ENCODE measurements around the gene SLC30A7. TPM values are rescaled to one million over a fixed set of nuclear protein-coding genes. Genes with fewer than 3 reads are reported as not detected.
"Not testable (repeated sequence)": the region's sequence is repeated elsewhere in the genome, so short reads cannot be mapped to it uniquely, and the experiment has no call there.

SLC30A7 gene
- total RNA-seq, 1 donor from 2014 or later: 51.5 TPM

DNA sequence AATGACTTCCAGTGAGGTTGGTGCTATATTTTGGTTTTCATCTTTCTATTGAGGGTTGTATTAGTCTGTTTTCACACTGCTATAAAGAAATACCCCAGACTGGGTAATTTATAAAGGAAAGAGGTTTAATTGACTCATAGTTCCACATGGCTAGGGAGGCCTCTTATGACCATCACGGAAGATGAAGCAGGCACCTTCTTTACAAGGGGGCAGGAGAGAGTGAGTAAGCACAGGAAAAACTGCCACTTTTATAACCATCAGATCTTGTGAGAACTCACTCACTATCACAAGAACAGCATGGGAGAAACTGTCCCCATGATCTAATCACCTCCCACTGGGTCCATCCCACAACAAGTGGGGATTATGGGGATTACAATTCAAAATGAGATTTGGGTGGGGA lies 6.9 kb upstream of the SLC30A7 start:
- intact Hi-C loops (cut with micrococcal nuclease): not testable (repeated sequence)

DNA sequence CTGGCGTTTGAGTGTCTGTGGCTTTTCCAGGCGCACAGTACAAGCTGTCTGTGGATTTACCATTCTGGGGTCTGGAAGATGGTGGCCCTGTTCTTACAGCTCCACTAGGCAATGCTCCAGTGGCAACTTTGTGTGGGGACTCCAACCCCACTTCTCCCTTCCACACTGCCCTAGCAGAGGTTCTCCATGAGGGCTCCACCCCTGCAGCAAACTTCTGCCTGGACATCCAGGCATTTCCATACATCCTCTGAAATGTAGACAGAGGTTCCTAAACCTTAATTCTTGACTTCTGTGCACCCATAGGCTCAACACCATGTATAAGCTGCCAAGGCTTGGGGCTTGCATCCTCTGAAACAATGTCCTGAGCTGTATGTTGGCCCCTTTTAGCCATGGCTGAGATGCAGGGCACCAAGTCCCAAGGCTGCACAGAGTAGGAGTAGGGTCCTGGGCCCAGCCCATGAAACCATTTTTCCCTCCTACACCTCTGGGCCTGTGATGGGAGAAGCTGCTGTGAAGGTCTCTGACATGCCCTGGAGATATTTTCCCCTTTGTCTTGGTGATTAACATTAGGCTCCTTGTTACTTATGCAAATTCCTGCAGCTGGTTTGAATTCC lies 5.9 kb upstream of the SLC30A7 start:
- intact Hi-C loops (cut with micrococcal nuclease): not testable (repeated sequence)

DNA sequence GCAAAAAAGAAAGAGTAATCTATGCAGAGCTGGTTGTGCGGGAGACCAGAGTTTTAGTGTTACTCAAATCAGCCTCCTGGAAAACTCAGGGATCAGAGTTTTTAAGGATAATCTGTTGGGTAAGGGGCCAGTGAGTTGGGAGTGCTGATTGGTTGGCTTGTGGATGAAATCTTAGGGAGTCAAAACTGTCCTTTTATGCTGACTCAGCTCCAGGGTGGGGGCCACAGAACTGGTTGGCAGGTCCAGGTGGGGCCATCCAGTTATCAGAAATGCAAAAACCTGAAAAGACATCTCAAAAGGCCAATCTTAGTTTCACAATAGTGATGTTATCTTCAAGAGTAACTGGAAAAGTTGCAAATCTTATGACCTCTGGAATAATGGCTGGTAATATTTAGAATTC lies 4.5 kb upstream of the SLC30A7 start:
- intact Hi-C loops (cut with micrococcal nuclease): no loop called here

DNA sequence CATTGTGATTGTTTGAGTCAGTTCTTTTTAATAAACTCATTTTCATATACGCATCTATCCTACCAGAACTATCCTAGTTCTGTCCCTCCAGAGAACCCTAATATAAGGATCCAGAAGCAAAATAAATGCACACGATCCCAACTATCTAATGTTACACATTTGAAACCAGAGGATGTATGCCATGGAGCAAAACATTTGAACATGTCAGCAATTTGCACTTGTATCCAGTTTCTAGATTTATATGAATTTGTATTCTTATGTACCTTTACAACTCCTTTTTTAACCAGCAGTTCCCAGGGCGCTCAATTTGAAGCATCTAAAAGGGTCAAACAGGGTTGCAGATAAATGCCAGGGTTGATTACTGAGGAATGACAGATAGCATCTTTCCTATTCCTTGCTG lies 3.3 kb upstream of the SLC30A7 start:
- intact Hi-C loops (cut with micrococcal nuclease): no loop called here

DNA sequence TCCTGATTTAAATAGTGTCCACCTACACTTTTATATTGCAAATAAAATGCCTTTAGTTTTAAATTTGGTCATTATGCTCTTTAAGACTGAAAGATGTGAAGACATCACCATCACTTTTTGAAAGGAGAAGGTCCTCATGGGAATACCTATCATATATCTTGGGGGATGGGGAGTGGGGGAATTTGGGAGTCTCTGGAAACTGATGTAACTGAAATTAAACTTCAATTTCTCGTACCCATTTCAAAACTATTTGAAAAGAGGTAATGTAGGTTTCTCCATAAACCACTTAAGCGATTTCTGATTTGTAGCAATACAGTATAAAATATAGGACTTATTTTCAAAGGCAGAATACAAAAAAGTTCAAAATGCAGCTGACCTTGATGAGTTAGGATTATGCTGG lies 2.2 kb upstream of the SLC30A7 start:
- intact Hi-C loops (cut with micrococcal nuclease): no loop called here

DNA sequence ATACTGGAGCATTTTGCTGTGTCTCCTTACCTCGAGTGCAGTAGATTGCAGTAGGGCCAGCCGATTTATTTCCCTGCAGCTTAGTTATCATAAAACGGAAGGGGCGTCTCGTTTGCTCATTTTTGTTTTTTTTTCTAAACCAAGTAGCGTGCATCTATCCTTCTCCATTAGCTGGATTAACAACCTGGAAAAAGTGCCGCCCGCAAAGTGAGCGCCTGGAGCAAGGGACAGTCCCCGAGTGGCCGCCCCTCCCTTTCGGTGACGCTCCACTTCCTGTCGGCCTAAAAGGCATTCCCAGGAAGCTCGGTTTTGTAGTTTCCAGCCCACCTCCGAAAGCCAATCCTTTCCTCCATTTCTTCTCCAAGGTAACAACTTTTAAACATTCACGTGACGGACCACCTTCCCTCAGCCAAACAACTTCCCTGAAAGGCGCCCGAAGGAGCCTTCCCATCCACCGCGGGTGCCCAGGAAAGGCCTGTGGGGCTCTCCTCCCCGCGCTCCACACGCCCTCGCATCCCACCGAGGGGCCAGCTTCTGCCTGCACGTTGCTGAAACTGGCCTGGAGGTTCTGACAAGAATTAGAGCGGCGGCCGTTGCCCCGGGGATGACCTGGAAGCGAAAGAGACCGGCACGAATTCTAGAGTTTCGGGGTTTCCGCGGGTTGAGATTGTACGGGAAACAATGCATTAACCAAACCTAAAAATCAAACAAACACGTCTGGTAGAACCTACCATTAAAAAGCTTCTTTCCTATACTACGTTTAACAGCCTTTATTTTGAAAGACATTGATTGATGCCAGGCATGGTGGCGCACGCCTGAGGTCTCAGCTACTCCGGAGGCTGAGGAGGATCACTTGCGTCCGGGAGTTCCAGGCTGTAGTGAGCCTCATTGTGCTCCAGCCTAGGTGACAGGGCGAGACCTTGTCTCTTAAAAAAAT lies 1.0 kb upstream of the SLC30A7 start, which contains the start of gene EXTL2:
TSS of gene EXTL2 (minus strand) at position 240 of the 937 bp plus-strand sequence. CDS start 6,085 bp downstream, outside the sequence.
- intact Hi-C loops (cut with micrococcal nuclease): loop anchor here (1.0 kb wide), 1 partner anchor 762 kb away; the partner anchor contains the start of gene TRMT13

DNA sequence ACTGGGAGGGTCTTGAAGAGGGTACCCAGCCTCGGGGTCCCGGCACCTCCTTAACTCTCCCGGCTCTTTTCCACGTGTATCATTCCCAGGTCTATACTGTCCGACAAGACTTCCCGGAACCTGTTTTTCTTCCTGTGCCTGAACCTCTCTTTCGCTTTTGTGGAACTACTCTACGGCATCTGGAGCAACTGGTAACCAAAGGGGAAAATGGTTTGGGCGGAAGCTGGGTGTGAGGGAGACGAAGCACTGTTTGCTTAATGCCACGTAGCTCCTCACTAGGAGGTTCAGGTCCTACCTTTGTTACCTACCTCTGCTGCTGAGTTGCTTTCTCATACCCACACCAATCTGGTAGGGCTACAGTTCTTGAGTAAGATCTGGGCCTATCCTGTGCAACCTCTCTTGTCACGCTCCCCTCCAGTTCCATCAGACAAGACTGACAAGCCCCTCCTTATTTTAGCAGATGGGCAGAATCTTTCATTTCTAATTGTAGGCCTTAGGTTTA lies 642 bp downstream of the SLC30A7 start:
- intact Hi-C loops (cut with micrococcal nuclease): loop anchor here (1.0 kb wide), 10 partner anchors 53 to 858 kb away; partner anchors contain the start of genes CDC14A, DPH5 and RTCA

DNA sequence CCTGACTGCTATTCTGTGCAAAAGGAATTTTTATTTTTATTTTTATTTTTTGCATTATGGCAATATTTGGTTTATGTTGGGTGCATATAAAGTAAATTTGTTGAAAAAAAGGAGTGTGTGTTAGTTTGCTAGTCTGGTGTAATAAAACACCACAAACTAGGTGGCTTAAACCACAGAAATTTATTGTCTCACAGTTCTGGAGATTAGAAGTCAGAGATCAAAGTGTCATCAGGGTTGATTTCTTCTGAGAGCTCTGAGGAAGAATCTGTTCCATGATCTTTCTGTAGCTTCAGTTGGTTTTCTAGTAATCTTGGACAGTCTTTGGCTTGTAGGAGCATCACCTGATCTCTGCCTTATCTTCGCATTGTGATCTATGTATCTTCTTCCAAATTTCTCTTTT lies 6.5 kb downstream of the SLC30A7 start:
- intact Hi-C loops (cut with micrococcal nuclease): no loop called here

DNA sequence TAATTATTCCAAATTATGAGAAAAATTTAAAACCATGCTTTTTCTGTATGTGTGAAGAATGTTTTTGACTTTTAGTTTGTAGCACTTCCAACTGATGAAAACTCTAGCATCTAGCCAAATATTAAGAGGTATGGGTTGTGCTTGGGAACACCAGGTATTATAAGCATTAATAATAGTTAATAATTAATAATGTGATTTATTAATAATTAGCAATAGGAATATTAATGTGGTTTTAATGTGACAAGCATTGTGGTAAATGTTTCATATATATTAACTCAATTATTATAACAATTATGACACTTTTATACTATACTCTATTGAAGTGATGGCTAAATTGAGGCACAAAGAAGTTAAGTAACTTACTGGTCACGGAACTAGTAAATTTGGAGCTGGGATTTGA lies 7.9 kb downstream of the SLC30A7 start:
- intact Hi-C loops (cut with micrococcal nuclease): no loop called here

DNA sequence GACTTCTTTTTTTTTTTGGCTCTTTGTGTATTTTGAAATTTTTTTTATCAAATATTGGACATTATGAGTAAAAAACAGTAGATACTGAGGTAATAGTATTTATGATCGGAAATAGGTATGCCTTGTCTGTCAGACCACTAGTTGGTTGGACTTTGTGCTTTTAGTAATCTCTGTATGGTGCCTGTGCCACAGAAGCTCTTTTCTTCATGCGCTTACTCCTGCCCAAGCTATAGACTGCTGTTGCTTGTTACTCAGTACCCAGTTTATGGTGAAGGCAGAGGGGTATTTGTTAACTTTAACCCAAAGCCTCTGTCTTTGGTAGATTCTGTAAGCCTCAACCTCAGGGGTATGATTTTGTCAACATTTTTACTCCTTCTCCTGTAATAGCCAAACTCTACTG lies 8.6 kb downstream of the SLC30A7 start:
- intact Hi-C loops (cut with micrococcal nuclease): no loop called here

DNA sequence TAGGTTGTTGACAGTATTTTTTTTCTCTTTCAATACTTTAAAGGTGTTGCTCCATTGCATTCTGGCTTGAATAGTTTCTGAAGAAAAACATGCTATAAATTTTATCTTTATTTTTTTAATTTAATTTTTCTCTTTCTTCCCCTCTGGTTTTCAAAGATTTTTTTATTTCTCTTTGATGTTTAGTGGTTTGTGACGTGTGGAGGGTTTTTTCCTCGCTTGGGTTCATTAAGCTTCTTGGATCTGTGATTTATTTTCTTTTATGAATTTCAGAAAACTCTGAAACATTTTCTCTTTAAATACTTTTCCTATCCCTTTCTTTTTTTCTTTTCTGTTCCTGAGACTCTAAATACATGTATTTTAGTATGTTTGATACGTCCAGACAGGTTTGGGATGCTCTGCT lies 9.3 kb downstream of the SLC30A7 start:
- intact Hi-C loops (cut with micrococcal nuclease): no loop called here

DNA sequence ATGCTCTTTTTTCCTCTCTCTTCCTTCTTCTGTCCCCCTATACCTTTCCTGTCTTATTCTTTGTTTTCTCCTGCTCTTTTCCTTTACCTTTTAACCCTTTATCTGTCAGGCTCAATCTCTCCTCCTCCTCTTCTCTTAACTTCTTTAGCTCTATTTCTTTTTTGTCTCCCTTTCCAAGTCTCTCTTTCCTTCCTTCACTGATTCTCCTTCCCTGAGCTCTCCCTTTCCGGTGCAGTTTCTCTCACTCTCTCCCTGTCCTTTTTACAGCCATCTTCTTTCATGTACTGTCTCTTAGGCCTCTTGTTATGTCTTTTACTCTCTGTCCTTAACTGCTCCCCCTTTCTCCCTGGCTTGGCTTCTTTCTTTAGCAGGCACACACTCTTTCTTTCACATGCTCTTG lies 12.0 kb downstream of the SLC30A7 start:
- intact Hi-C loops (cut with micrococcal nuclease): no loop called here

DNA sequence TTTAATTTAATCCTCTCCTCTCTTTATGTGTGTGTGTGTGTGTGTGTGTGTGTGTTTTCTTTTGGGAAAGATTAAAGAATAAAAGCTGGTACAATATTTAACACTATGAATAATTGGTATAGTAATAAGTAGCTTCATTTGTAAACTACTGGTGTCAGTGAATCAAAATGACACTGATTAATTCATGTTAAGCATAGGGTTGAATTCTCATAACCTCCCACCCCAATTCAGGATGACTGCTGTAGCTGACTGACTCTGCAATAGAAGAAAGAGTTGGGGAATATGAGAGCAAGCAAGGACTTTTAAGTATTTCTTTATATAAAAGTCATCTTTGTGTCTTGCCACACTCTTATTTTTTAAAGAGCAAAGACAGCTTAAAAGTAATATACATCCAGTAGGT lies 13.1 kb downstream of the SLC30A7 start:
- intact Hi-C loops (cut with micrococcal nuclease): no loop called here

DNA sequence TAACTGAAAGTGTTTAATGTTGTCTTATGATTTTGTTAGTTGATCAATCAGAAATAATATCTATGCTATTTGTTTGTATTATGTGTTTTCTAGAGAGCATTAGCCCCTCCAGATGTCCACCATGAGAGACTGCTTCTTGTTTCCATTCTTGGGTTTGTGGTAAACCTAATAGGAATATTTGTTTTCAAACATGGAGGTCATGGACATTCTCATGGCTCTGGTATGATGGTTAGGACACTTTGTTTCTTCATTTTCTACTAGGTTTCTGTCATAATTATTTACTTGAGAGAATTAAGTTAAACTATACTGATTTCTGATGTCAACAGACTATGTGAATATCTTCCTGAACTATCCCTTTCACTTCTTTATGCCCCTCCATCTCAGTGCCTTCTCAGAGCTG lies 16.1 kb downstream of the SLC30A7 start:
- intact Hi-C loops (cut with micrococcal nuclease): no loop called here

DNA sequence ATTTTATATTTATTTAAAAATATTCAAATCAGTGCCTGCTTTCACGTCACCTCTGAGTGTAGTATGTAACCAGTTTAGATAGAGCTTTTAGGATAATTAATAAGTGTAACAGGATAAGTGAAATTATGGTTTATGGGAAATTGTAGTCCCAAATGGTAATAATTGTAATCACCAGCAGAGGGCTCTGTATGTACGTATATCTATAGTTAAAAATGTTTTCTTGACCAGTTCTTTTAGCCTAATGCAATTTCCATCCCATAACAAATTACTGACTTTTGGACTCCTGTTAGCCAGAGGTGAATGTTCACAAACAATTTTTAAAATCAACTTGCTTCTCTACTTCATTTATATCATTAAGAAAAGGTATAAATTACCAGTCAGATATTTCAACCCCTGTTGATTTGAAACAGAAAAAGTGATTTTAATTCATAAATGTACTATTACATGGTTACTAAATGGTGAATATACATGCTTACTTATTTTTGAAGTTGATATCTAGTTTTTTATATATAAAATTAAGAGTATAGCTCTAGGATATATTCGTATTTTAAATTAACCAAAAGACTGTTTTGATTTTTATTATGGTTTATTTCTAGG lies 25.3 kb downstream of the SLC30A7 start:
- intact Hi-C loops (cut with micrococcal nuclease): loop anchor here (1.0 to 5.0 kb wide), 9 partner anchors 10 to 516 kb away; partner anchors contain the start of gene DPH5

DNA sequence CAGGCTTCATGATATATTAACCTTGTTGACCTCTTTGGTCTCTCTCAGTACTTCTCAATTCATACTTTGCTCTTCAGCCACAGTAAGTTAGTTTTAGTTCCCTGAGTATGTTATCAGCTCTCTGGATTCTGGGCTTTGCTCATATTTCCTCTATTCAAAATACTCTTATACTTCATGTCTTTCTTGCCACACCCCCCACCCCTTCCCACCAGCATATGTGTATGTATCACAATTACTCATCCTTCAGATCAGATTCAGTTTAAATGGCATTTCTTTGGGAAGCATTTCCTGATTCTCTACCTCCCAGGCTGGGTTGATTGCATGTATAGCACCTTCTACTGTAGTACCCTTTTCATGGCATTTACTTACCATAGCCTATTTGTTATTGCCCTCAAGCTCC lies 28.3 kb downstream of the SLC30A7 start:
- intact Hi-C loops (cut with micrococcal nuclease): loop anchor here (5.0 kb wide), 1 partner anchor 513 kb away; no protein-coding TSS in a partner anchor

DNA sequence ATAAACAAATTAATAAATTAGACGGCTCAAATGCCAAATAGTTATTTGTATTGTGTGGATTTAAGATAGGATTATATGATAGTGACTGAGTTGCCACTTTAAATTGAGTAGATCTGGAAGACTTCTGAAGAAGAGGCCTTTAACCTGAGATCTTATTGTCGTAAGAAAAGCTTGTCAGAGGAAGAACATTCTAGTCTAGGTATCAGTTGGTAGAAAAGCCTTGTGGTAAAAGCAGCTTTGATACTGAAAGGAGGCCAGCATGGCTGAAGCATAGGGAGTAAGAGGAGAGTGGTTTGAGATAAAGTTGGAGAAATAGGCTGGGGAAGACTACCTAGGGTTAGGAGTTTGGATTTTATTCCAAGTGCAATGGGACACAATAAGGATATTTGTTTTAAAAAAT lies 29.1 kb downstream of the SLC30A7 start:
- intact Hi-C loops (cut with micrococcal nuclease): loop anchor here (5.0 kb wide), 1 partner anchor 512 kb away; no protein-coding TSS in a partner anchor

DNA sequence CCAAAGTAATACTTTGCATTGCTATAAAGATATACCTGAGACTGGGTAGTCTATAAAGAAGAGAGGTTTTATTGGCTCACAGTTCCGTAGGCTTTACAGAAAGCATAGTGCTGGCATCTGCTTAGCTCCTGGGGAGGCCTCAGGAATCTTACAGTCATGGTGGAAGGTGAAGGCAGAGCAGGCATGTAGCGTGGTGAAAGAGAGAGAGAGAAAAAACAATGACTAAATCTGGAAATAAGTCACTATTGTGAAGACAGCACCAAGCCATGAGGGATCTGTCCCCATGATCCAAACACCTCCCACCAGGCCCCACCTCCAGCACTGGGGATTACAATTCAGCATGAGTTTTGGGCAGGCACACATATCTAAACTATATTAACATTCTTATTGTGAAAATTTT lies 30.4 kb downstream of the SLC30A7 start:
- intact Hi-C loops (cut with micrococcal nuclease): loop anchor here (2.0 kb wide), 1 partner anchor 155 kb away; no protein-coding TSS in a partner anchor

DNA sequence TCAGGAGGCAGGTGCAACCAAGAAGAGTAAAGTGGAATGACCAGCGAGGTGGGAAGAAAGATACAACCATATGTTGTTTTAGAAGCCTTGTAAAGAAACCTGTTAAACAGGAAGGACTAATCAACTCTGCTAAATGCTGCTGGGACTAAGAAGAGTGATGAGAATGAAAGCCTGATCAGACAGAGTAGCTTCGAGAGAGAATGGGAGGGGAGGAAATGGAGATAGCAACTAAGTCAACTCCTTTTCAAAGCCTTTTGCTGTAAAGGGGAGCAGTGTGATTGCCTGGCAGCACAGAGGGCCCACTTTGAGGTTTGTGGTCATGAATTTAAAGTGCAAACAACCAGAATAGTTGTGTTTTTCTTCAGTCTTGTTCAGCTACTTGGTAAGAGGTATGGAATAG lies 31.4 kb downstream of the SLC30A7 start:
- intact Hi-C loops (cut with micrococcal nuclease): loop anchor here (1.0 to 2.0 kb wide), 7 partner anchors 14 to 357 kb away; partner anchors contain the start of gene DPH5

DNA sequence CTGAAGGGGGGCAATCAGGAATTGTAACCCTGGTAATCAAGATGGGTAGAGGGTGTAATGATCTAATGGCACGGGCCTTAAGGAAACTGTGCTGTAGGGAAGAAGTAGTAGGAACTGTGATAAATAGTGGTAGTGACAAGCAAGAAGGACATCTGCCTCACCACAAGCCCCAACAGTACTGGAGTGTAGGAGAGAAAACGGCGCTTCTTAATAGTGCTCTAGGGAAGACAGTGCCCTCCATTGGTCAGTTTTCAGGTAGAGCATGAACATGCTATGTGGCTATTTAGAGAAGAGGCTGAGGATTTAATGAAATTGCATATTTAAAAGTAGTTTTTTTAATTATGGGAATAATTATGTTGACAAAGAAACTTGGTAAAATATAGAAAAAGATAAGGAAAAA lies 32.2 kb downstream of the SLC30A7 start:
- intact Hi-C loops (cut with micrococcal nuclease): no loop called here

DNA sequence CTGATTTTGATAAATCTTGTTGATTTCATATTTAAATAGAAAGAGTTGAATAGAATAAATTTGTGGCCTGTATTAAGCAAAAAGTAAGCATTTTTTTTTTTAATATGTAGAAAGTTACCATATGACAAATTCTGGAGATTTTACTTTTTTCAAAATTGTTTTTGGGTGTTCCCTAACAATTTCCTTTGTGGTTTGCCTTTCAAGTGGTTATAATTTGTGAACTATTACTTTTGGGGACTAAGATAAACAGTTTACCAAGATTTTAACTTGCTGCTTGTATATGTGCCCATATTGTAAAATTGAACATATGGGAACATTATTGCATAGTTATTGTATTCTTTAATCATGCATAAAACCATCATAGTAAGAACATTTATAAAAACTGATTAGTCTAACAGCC lies 34.6 kb downstream of the SLC30A7 start:
- intact Hi-C loops (cut with micrococcal nuclease): no loop called here

Data from T-helper 1 cell treated with Interleukin-12 subunit alpha and Interleukin-12 subunit beta and Interleukin-4 antibody, amounts not matched to agents 30 ng/mL and 1 ng/mL, for 36 hours (primary cell).